Fibroblast of gingiva (primary cell): Measurements from ENCODE around the gene FAM151B.
"Not testable (repeated sequence)": the region's sequence is repeated elsewhere in the genome, so short reads cannot be mapped to it uniquely, and the experiment has no call there.

Experiments used
- DNase-seq: peaks from one replicate; pipeline ENCODE4 v3.0.0-alpha.2; 2011; ENCODE audit warnings: low read depth

Gene FAM151B

GRCh38 chr5:80487829-80488721 lies at the start of gene FAM151B:
FAM151B (plus strand) TSS chr5:80488100; CDS start chr5:80488124, 24 bp downstream.
- DNase-seq: peak; percentile 84

GRCh38 chr5:80438739-80439138 lies 49.2 kb upstream of the FAM151B start:
- no peak for DNase-seq

- DNase-seq: no peak
These were observed 48.7 kb upstream of the FAM151B start for GRCh38 chr5:80439213-80439612.

GRCh38 chr5:80442742-80443141 lies 45.2 kb upstream of the FAM151B start:
- no peak for DNase-seq

GRCh38 chr5:80453366-80453765 lies 34.5 kb upstream of the FAM151B start:
- DNase-seq: no peak

GRCh38 chr5:80463269-80463668 lies 24.6 kb upstream of the FAM151B start:
- no peak for DNase-seq

- peak; percentile 68 for DNase-seq
These were observed 21.0 kb upstream of the FAM151B start for GRCh38 chr5:80466669-80467485.

GRCh38 chr5:80468131-80468530 lies 19.8 kb upstream of the FAM151B start:
- DNase-seq: no peak

GRCh38 chr5:80470631-80471030 lies 17.3 kb upstream of the FAM151B start:
- DNase-seq: not testable (repeated sequence)

- DNase-seq: peak; percentile 30
These were observed 13.0 kb upstream of the FAM151B start for GRCh38 chr5:80474929-80475328.

GRCh38 chr5:80479713-80480112 lies 8.2 kb upstream of the FAM151B start:
- no peak for DNase-seq

- DNase-seq: no peak
These were observed 7.5 kb upstream of the FAM151B start for GRCh38 chr5:80480354-80480753.

GRCh38 chr5:80481019-80481893 lies 6.6 kb upstream of the FAM151B start:
- peak; percentile 67 for DNase-seq

- DNase-seq: no peak
These were observed 5.3 kb upstream of the FAM151B start for GRCh38 chr5:80482578-80482977.

GRCh38 chr5:80483636-80484232 lies 4.2 kb upstream of the FAM151B start:
- no peak for DNase-seq

- DNase-seq: no peak
These were observed 464 bp upstream of the FAM151B start for GRCh38 chr5:80487444-80487828.

GRCh38 chr5:80491296-80491695 lies 3.4 kb downstream of the FAM151B start:
- DNase-seq: no peak

GRCh38 chr5:80492741-80493140 lies 4.8 kb downstream of the FAM151B start:
- DNase-seq: no peak

- not testable (repeated sequence) for DNase-seq
These were observed 5.5 kb downstream of the FAM151B start for GRCh38 chr5:80493443-80493842.

- no peak for DNase-seq
These were observed 8.0 kb downstream of the FAM151B start for GRCh38 chr5:80495891-80496290.

GRCh38 chr5:80502800-80503199 lies 14.9 kb downstream of the FAM151B start:
- DNase-seq: no peak

- no peak for DNase-seq
These were observed 15.7 kb downstream of the FAM151B start for GRCh38 chr5:80503641-80504040.
